ENCODE measurements around the gene DLGAP3. TPM values are rescaled to one million over a fixed set of nuclear protein-coding genes. Genes with fewer than 3 reads are reported as not detected.
A peak's percentile ranks its signal among the peaks of the same experiment; 100 is the strongest.
"Not testable (repeated sequence)": the region's sequence is repeated elsewhere in the genome, so short reads cannot be mapped to it uniquely, and the experiment has no call there.

DLGAP3 gene
- total RNA-seq, 2 experiments from 2014 or later: 0.69 to 0.74 TPM

- DNase-seq; H3K36me3 Mint-ChIP-seq (ENCODE audit: low read depth); H3K27ac Mint-ChIP-seq; H3K4me1 Mint-ChIP-seq (ENCODE audit: low read depth); H3K4me3 Mint-ChIP-seq; intact Hi-C loops (cut with micrococcal nuclease); CTCF ChIA-PET; H3K9me3 Mint-ChIP-seq; H3K27me3 Mint-ChIP-seq (ENCODE audit: low read depth): not testable (repeated sequence)
Measured at GRCh38 chr1:34967672-34968071, 38.2 kb upstream of the DLGAP3 start.

GRCh38 chr1:34965597-34965996 lies 36.1 kb upstream of the DLGAP3 start:
- no peak overlapping the region for H3K27ac Mint-ChIP-seq
- DNase-seq: no peak
- H3K36me3 Mint-ChIP-seq (ENCODE audit: low read depth): no peaks in the 10 kb centered on the region
- CTCF ChIA-PET: no interaction called here
- H3K4me3 Mint-ChIP-seq: no peak overlapping the region
- intact Hi-C loops (cut with micrococcal nuclease): no loop called here
- no peaks in the 10 kb centered on the region for H3K27me3 Mint-ChIP-seq (ENCODE audit: low read depth)
- no peaks in the 10 kb centered on the region for H3K9me3 Mint-ChIP-seq
- peaks cover 5% of the 10 kb centered on the region for H3K4me1 Mint-ChIP-seq (ENCODE audit: low read depth)

- no peak for DNase-seq
- peaks cover 1% of the 10 kb centered on the region for H3K4me1 Mint-ChIP-seq (ENCODE audit: low read depth)
- intact Hi-C loops (cut with micrococcal nuclease): no loop called here
- no peak overlapping the region for H3K27ac Mint-ChIP-seq
- peaks cover 5% of the 10 kb centered on the region for H3K27me3 Mint-ChIP-seq (ENCODE audit: low read depth)
- no peaks in the 10 kb centered on the region for H3K9me3 Mint-ChIP-seq
- H3K4me3 Mint-ChIP-seq: no peak overlapping the region
- H3K36me3 Mint-ChIP-seq (ENCODE audit: low read depth): no peaks in the 10 kb centered on the region
- CTCF ChIA-PET: no interaction called here
Measured at GRCh38 chr1:34950428-34950827, 21.0 kb upstream of the DLGAP3 start.

- H3K9me3 Mint-ChIP-seq; H3K36me3 Mint-ChIP-seq (ENCODE audit: low read depth); H3K27ac Mint-ChIP-seq; DNase-seq; intact Hi-C loops (cut with micrococcal nuclease); CTCF ChIA-PET; H3K4me3 Mint-ChIP-seq; H3K27me3 Mint-ChIP-seq (ENCODE audit: low read depth); H3K4me1 Mint-ChIP-seq (ENCODE audit: low read depth): not testable (repeated sequence)
Measured at GRCh38 chr1:34948739-34949138, 19.3 kb upstream of the DLGAP3 start.

GRCh38 chr1:34947641-34948314 lies 18.3 kb upstream of the DLGAP3 start:
- DNase-seq; H3K4me3 Mint-ChIP-seq; intact Hi-C loops (cut with micrococcal nuclease); H3K27ac Mint-ChIP-seq; CTCF ChIA-PET; H3K9me3 Mint-ChIP-seq; H3K4me1 Mint-ChIP-seq (ENCODE audit: low read depth); H3K27me3 Mint-ChIP-seq (ENCODE audit: low read depth); H3K36me3 Mint-ChIP-seq (ENCODE audit: low read depth): not testable (repeated sequence)

GRCh38 chr1:34946211-34946610 lies 16.8 kb upstream of the DLGAP3 start:
- peaks cover 12% of the 10 kb centered on the region for H3K27me3 Mint-ChIP-seq (ENCODE audit: low read depth)
- no peak overlapping the region for H3K4me3 Mint-ChIP-seq
- H3K36me3 Mint-ChIP-seq (ENCODE audit: low read depth): no peaks in the 10 kb centered on the region
- CTCF ChIA-PET: no interaction called here
- intact Hi-C loops (cut with micrococcal nuclease): no loop called here
- no peaks in the 10 kb centered on the region for H3K4me1 Mint-ChIP-seq (ENCODE audit: low read depth)
- H3K9me3 Mint-ChIP-seq: no peaks in the 10 kb centered on the region
- no peak overlapping the region for H3K27ac Mint-ChIP-seq
- DNase-seq: no peak

- H3K36me3 Mint-ChIP-seq (ENCODE audit: low read depth); H3K4me1 Mint-ChIP-seq (ENCODE audit: low read depth); DNase-seq; intact Hi-C loops (cut with micrococcal nuclease); H3K27ac Mint-ChIP-seq; H3K9me3 Mint-ChIP-seq; CTCF ChIA-PET; H3K4me3 Mint-ChIP-seq: not testable (repeated sequence)
- peaks cover 20% of the 10 kb centered on the region for H3K27me3 Mint-ChIP-seq (ENCODE audit: low read depth)
Measured at GRCh38 chr1:34941798-34942197, 12.3 kb upstream of the DLGAP3 start.

GRCh38 chr1:34930702-34931071 lies 1.2 kb upstream of the DLGAP3 start:
- intact Hi-C loops (cut with micrococcal nuclease): no loop called here
- CTCF ChIA-PET: interaction anchor here (0.7 kb wide), 1 partner anchor 1222 kb away, joined by 7 read pairs; no protein-coding TSS in a partner anchor
- Mint-ChIP-seq H3K4me3 (peak overlapping the region; percentile 27), H3K27ac (no peak overlapping the region), H3K4me1 (ENCODE audit: low read depth) (peaks cover 7% of the 10 kb centered on the region), H3K9me3 (no peaks in the 10 kb centered on the region), H3K36me3 (ENCODE audit: low read depth) (no peaks in the 10 kb centered on the region), H3K27me3 (ENCODE audit: low read depth) (peaks cover 40% of the 10 kb centered on the region)
- no peak for DNase-seq

- DNase-seq: no peak
- Mint-ChIP-seq H3K4me3 (peak overlapping the region; percentile 27), H3K27ac (no peak overlapping the region), H3K9me3 (no peaks in the 10 kb centered on the region), H3K4me1 (ENCODE audit: low read depth) (peaks cover 7% of the 10 kb centered on the region), H3K36me3 (ENCODE audit: low read depth) (no peaks in the 10 kb centered on the region), H3K27me3 (ENCODE audit: low read depth) (peaks cover 45% of the 10 kb centered on the region)
- CTCF ChIA-PET: interaction anchor here (0.7 kb wide), 1 partner anchor 11 kb away, joined by 3 read pairs; no protein-coding TSS in a partner anchor
- intact Hi-C loops (cut with micrococcal nuclease): no loop called here
Measured at GRCh38 chr1:34929853-34930701, 627 bp upstream of the DLGAP3 start.

- peak; percentile 15 for DNase-seq
- H3K27ac Mint-ChIP-seq: no peak overlapping the region
- intact Hi-C loops (cut with micrococcal nuclease): no loop called here
- H3K9me3 Mint-ChIP-seq: no peaks in the 10 kb centered on the region
- peak overlapping the region; percentile 60 for H3K4me3 Mint-ChIP-seq
- CTCF ChIA-PET: no interaction called here
- peaks cover 56% of the 10 kb centered on the region for H3K27me3 Mint-ChIP-seq (ENCODE audit: low read depth)
- no peaks in the 10 kb centered on the region for H3K36me3 Mint-ChIP-seq (ENCODE audit: low read depth)
- peaks cover 7% of the 10 kb centered on the region for H3K4me1 Mint-ChIP-seq (ENCODE audit: low read depth)
Measured at GRCh38 chr1:34928699-34929496, 552 bp downstream of the DLGAP3 start.

- intact Hi-C loops (cut with micrococcal nuclease): no loop called here
- CTCF ChIA-PET: interaction anchor here (0.7 kb wide), 1 partner anchor 61 kb away, joined by 3 read pairs; no protein-coding TSS in a partner anchor
- Mint-ChIP-seq H3K4me1 (ENCODE audit: low read depth) (peaks cover 7% of the 10 kb centered on the region), H3K27me3 (ENCODE audit: low read depth) (peaks cover 63% of the 10 kb centered on the region), H3K27ac (no peak overlapping the region), H3K9me3 (no peaks in the 10 kb centered on the region), H3K4me3 (peak overlapping the region; percentile 60), H3K36me3 (ENCODE audit: low read depth) (no peaks in the 10 kb centered on the region)
- no peak for DNase-seq
Measured at GRCh38 chr1:34928066-34928696, 1.3 kb downstream of the DLGAP3 start.

GRCh38 chr1:34927316-34927715 lies 2.1 kb downstream of the DLGAP3 start:
- H3K27ac Mint-ChIP-seq: no peak overlapping the region
- no peaks in the 10 kb centered on the region for H3K36me3 Mint-ChIP-seq (ENCODE audit: low read depth)
- intact Hi-C loops (cut with micrococcal nuclease): no loop called here
- H3K9me3 Mint-ChIP-seq: no peaks in the 10 kb centered on the region
- H3K4me1 Mint-ChIP-seq (ENCODE audit: low read depth): peaks cover 7% of the 10 kb centered on the region
- H3K27me3 Mint-ChIP-seq (ENCODE audit: low read depth): peaks cover 71% of the 10 kb centered on the region
- CTCF ChIA-PET: no interaction called here
- no peak for DNase-seq
- no peak overlapping the region for H3K4me3 Mint-ChIP-seq
